Activated effector memory CD4-positive, alpha-beta T cell treated with Interleukin-2 at 50 U/mL for 16 hours (primary cell): ENCODE data around the gene TMEM72.

ENCODE experiments used
- DNase-seq: peaks from one replicate; pipeline ENCODE4 v3.0.0-alpha.2; 2020

The TMEM72 gene

DNA sequence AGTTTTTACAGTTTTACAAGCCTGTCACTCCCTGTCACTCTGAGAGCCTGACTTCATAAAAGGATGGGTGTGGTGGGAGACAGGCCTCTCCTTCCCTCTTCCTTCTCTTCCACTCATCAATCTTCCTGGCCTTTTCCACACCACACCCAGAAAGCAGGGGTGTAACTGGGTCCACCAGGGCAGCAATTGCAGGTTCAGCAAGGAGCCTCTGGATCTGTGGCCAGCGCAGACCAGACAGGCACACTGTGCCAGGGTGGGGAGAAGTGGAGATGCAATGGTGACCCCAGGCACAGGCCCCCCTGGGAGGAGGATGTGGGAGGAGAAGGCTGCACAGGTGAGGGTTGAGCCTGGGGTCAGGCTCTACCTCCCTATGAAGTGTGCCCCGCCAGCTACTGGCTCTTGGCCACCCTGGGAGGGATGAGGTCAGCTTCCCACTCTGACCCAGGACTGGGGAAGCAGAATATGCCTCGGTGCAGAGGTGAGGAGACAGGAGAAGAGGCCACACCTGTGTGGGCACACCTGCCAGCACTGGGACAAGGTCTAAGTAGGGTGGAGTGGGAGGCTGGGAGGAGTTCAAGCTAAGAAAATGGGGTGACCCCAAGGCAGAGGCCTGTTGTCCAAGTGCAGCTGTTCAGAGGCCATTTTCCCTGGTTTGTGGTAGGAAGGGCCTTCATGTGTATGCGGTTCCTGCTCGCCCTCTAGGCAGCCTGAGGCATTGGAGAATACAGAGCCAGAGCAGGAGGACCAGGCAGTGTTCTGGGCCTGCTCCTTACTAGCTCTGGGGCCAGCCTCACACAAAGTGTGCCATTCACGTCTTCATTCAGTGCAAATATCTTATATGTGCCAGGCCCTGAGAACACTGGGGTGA, 20.2 kb upstream of the TMEM72 start:
- no peak for DNase-seq

DNA sequence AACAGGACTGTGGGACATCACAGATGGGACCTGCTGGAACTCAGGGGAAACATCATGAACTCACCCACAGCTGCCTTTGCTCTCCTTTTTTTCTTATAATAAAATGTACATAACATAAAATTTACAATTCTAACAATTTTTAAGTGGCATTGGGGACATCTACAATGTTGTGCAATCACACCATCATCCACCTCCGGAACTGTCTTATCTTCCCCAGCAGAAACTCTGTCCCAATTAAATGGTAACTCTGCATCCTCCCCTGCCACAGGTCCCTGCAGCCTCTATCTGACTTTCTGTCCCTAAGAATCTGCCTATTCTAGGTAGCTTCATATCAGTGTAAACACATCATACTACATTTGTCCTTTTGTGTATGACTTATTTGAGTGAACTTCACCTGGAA, 19.4 kb upstream of the TMEM72 start:
- DNase-seq: no peak

DNA sequence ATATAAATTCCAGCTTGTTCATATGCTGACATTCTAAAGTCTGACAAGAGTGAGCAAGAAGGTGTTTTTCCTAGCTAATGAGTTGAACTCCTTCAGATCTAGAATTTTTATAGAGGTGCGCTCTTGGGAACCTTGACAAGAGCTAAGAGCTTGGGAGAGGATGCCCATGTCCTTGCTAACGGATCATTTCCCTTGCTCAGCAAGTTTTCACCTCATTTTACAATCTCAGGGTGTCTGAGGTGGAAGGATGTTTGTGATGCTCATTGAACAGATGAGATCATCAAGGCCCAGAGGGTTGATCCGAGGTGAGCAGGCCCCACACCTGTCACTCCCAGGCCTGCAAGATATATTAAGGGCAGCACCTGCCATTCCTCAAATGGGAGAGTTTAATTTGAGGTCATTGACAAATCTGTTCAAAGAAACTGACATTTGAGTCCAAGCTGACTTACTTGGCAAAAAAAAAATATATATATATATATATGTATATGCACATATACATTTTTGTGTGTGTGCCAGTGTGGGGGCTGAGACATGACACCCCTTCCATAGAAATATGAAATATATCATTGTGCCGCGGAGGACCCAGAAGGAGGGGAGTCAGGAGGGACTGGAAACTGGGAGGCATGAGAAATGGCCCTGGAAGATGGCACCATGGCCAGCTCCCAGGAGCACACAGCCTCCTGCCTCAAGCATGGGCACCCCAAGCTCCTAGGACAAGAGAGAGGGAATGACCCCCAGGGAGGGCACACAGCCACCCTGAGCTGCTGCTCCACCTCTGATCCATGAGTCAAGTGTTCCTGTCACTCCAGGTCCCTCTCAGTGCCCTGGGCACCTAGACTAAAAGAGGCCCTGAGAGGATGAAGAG, 17.3 kb upstream of the TMEM72 start:
- DNase-seq: no peak

DNA sequence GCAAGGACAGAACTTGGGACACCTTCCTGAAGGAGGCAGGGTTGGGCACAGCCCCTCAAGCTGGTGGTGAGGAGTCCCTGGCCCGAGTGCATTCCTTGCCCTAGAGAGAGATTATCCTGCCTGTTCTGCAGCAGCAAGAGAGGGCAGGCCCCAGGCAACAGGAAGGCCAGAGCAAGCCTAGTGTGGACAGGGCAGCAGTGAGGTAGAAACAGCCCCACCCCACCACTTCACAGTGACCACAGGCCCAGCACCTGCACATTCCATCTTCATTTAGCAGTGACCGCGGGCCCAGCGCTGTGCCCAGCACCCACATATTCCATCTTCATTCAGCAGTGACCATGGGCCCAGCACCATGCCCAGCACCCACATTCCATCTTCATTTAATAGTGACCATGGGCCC, 16.4 kb upstream of the TMEM72 start:
- no peak for DNase-seq

DNA sequence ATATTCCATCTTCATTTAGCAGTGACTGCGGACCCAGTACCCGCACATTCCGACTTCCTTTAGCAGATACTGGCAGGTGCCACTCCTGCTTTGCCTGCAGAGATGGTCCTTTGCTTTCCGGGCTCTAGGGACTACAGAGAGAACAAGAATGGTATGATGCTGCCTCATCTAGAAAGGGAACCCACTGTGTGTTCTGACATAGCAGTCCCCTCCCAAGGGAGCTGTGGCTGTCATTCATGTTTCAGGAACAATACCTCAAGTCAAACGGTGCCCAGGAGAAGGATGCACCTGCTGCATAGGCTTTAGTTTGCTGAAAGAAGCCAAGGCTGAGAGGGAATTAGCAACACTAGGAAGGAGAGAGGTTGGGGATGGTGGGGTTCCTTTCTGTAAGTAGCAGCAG, 15.9 kb upstream of the TMEM72 start:
- no peak for DNase-seq

DNA sequence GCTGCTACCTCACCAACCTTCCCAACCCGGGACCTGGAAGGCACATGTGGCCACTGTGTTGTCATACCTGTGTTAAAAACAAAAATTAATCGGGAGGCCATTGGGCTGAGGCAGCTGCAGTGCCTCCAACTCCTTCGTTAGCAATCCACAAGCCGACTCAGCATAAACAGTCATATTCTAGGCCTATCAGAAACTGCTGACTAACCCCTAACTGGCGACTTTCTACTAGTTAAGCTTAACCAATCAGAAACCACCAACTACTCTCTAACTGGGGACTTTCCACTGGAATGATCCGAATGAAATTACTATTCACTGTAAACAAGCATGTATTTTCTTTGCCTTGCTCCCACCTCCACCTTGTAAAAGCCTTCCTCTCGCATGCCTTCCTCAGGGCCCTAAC, 14.1 kb upstream of the TMEM72 start:
- no peak for DNase-seq

DNA sequence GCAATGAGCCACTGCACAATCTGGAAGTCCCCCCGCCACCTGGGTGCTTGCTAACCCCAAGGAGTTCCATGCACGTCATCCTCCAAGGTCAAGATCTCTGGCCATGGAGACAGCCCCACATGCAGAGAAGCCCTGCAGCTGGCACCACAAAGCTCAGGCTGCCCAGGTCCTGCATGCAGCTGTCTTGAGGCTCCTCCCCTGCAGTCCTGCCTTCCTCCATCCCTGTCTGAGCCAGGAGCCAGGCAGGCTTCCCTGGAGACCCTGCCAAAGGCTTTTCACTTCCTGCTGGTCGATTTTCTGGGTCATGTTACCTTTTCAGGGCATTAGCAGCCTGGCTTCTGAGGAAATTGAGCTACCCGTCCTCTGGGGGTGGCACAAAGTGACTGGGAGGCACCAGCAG, 12.5 kb upstream of the TMEM72 start:
- no peak for DNase-seq

DNA sequence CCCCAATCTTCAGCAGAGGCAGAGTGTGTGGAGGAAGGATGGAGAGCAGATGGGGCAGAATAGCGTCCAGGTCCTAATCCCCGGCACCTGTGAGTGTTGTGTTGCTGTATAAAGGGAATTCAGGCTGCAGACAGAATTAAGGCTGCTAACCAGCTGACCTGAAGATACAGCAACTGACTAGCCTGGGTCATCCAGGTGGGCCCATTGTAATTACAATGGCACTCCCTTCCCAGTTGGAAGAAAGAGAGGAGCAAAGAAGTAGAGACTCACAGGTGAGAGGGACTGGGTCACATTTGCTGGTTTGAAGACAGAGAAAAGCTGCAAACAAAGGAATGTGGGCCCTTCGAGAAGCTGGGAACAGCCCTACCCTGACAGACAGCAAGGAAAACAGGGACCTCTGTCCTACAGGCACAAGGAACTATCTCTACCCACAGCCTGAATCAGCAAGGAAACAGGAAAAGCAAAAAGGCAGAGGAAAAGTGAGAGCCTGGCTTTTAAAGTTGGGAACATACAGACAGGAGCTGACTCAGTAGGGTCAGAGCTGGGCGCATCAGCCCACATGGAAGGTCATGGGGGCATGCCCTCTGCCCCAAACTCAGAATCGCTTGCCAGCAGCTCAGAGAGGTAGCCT, 11.6 kb upstream of the TMEM72 start:
- DNase-seq: no peak

DNA sequence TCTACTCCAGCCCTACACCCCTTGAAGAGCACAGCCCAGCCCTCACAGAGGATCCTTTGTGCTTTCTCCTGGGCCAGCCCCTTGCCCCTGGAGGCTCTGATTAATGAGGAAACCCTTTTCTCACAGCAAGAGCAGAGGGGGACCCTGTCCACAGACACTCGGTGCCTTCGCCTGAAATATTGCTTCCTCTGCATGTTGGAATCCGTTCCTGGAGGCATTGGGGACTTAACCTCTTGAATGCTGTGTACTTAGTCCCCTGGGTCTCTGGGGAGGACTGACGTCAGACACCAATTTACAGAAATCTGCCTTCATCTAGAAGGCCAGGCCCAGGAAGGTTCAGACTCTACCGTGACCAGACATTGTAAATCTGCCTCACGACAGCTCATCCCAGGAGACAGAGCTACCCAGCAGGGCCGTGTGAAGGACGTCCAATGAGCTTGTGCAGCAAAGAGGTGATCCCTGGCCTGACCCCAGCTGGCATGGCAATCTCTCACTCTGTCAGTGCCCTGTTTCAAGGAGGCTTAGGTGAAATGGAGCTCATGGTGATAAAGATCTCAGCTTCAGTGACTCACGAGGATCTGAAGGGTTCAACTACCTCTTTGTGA, 8.1 kb upstream of the TMEM72 start:
- DNase-seq: no peak

DNA sequence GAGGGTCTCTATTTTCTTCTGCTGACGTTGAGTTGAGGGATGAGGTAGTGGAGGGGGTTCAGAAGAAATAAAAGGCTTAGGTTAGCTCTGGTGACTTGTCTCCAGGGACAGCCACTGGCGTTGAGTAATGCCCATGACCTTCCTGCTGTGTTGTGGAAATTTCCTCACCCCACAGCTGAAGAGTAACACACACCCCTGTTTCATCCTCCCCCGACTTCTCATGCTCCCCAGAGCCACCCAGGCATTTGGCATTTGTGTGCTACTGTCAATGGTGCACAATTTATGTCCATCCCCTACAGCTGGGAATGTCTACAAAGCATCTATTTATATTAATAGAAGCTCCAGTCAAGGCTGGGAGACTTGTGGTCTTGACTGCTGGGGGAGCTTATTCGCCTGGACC, 4.7 kb upstream of the TMEM72 start:
- no peak for DNase-seq

DNA sequence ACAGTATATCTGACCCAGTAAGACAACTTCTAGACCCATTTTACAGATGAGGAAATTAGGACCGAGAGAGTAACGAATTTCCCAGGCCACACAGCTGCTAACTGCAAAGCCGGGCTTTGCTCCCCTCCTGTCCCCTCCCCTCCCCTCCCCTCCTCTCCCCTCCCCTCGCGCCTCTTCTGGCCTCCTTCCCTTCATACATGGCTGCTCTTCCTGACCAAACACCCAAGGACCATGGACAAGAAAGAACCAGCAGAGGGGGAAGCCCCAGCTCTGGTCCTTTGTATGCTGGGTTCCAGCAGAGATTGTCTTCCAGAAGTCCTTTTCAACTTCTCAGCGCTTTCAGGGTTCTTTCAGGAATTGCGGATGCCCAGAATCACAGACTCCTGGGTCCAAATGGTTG, 3.6 kb upstream of the TMEM72 start:
- DNase-seq: no peak

DNA sequence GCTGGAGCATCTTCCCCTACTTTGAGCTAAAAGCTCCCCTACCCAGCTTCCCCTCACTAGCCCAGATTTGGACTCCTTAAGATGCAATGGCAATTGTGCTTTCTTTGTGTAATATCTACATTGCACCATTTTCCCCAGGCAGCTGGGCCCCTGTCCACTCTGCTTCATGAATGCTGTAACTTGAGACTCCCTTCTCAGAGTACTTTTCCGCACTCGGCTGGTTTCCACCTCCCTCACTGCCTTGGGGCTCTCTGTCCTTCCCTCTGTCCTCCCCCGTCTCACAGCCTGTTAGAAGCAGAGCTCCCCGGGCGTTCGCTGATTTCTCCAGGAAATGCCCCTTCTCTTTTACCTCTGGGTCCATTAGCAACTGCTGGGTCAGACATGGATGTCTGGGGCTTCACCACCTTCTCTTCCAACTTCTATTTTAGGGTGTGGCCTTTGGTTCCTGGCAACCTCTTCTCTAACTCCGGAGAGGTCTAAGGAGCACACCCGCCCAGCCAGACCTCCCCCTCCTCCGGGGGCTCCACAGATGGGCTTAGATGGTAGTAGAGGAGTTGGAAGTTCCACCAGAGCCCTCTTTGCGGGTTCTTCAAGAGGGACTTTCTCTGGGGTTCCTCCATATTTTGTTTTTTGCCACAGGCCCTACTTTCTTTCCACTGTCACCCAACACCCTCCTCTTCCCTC, 2.9 kb upstream of the TMEM72 start:
- no peak for DNase-seq

DNA sequence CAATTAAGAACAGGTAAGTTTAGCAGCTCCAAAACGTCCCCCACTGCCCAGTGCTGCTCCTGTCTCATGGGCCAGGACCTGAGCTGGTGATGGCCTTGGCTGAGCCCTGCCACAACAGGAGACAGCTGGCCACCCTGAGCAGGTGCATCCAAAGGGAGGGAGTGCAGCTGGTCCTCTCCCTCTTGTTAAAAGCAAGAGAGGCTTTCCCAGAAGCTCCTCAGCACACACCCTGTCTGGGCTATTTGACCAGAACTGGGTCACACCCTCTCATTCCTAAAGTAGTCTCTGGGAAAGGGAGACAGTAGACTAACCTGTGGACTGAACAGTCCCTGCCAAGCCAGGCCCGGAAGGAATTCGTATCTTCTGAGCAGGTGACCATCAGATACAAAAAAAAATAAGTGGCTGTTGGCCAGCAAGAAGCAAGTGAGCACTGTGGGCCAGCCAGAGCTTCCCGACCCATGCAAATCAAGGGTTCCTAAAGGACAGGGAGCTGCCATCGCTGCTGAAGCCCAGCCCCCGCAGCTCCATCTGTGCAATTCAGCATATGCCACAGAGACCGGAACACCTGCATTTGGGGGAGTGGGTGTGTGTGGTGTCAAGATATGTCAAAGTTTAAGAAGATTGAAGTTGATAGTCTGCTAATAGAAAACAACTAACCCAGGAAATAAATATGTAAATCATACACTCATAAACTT, 2.1 kb upstream of the TMEM72 start:
- DNase-seq: no peak

DNA sequence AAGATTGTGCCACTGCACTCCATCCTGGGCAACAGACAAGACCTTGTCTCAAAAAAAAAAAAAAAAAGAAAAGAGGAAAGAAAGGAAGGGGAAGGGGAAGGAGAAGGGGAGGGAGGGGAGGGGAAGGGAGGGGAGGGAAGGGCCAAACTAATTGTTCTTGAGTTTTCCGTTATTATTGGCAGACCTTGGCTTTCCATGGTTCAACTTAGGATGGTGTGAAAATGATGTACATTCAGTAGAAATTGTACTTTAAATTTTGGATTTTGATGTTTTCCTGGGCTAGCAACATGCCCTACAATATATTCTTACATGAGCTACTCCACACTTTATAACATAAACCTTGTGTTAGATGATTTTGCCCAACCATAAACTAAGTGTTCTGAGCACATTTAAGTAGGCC, 1.2 kb upstream of the TMEM72 start:
- DNase-seq: no peak

DNA sequence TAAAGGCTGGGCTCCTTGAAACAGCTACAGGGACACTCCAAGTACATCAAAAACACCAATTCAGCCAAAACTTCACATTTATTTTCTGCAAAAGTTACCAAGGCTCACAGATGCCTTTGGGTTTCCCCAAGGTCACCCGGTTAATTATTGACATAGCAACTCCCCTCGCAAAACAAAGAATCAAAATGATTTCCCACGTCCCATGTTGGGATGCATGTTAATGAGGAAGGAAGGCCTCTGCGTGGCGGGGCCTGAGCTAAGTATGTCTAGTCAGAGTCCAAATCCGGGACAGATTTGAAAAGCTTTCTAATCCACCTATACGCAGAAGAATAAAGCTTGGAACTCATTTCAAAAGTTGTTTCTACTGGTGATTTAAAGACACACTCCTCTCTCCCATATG, 535 bp upstream of the TMEM72 start:
- DNase-seq: no peak

DNA sequence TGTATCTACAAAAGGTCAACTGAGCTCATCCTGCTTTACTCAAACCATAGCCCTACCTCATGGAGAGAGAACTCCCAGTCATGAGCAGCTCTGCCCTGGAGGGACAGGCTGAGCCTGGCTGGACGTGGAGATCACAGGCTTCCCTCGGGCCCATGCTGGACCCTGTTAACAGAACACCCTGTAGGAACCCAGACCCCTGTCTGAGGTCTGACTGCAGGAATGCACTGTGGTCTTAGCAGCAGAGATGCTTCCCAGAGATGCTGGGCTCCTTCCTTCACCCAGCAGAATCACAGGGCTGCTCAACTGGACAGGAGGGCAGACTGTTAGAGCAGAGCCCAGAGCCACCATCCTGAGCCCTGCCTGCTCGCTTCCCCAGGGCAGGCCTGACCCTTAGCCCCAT, 814 bp downstream of the TMEM72 start:
- no peak for DNase-seq

DNA sequence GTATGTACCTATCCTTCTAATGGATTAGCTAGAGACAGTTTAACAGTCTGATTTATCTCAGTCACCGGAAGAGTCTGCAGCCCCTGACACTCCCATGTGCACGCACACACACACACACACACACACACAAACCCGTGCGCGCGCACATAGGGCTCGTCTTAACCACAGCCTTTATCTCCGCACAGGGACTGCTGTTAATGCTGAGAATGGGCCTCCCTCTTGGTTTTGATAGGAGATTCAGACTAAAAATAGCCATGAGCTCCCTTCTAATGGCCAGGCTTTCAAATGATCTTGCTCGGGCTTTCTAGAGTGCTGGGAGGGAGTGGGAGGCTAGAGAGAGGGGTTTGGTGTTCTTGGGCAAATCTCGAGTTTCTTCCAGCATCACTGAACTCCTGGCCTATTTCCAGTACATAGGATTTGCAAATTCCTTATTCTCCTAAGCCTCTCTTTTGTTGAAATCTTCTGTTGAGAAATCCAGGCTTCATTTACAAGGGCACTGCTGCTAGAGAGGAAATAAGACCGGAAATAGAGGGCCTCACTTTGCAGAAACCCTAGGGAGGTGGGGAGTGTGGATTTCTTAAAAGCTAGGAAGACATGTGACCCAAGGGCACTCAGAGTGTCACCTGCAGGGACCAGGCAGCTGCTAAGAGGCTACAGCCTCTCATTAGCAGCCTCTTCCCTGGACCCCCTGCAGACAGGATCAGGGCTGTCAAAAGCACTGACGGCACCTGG, 2.4 kb downstream of the TMEM72 start:
- DNase-seq: no peak

DNA sequence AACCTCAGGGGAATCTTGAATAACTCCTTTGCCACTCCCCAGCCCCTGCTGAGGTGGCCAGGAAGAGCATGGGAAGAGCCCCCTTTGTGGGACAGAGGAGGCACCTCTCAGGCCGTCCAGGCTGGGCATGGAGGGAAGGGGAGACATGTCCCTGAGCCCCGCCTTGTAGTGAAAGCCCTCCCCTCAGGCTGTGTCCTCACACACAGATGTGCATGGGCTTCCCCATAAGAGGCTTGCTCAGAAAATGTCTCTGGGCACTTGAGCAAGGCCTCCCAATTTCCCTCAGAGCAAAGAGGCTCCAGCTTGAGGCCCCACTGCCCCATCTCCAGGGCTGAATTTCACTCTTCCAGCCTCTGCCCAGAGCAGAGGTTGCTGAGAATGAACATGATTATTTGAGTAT, 3.8 kb downstream of the TMEM72 start:
- DNase-seq: no peak

DNA sequence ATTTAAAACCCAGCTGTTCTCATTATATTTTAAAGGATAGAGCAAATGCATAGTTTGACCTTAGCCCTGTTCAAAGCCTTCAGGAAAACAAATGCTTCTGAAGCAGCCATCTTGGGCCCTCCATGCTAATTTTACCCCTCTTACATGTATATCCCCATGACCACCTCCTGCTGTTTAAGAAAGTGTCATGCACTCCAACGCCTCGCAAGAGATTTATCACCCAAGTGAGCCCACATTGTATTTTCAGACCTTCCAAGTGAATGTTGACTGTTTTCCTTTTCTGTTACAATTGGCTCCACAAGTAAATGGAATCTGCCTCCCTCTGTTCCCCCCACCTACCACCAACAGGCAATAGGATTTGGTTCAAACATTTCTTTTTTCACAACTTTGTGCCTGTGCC, 5.3 kb downstream of the TMEM72 start:
- DNase-seq: no peak

DNA sequence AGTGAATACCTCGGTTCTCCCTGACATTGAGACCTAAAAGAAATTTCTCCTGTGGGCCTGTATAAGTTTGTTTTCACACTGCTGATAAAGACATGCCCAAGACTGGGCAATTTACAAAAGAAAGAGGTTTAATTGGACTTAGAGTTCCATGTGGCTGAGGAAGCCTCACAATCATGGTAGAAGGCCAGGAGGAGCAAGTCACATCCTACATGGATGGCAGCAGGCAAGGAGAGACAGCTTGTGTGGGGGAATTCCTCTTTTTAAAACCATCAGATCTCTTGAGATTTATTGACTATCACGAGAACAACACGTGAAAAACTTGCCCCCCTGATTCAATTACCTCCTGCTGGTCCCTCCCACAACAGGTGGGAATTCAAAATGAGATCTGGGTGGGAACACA, 6.7 kb downstream of the TMEM72 start:
- DNase-seq: no peak

DNA sequence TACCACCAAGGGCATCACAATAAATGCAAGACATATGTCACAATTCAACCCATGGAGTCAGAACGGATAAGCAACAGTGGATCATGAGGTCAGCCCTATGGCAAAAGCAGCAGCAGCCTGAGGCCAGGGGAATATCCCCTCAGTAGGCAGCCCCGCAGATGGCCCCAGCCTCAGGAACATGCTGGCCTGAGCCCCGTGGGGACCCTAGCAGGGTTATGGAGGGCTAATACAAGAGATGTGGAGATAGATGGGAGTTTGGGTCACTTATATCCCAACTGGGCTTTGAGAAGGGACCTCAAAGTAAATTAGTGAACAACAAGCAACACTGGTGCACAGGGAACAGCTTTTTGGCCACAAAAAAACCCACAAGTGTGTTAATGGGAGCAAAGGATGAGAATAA, 9.1 kb downstream of the TMEM72 start:
- DNase-seq: no peak
